ENCODE data around the gene IQSEC3. TPM values are rescaled to one million over a fixed set of nuclear protein-coding genes. Genes with fewer than 3 reads are reported as not detected.

The IQSEC3 gene
- total RNA-seq, 2 experiments from 2014 or later, result 0.86 to 1.0 TPM

- H3K4me3 Mint-ChIP-seq, result no peak overlapping the region
- H3K9me3 Mint-ChIP-seq, result no peaks in the 10 kb centered on the region
- DNase-seq, result no peak
- CTCF ChIA-PET, result no interaction called here
- no peaks in the 10 kb centered on the region for H3K36me3 Mint-ChIP-seq (ENCODE audit: low read depth)
- intact Hi-C loops (cut with micrococcal nuclease), result no loop called here
- H3K27me3 Mint-ChIP-seq (ENCODE audit: low read depth), result peaks cover 4% of the 10 kb centered on the region
- H3K4me1 Mint-ChIP-seq (ENCODE audit: low read depth), result no peaks in the 10 kb centered on the region
- H3K27ac Mint-ChIP-seq, result no peak overlapping the region
These were observed 110.9 kb downstream of the IQSEC3 start for GRCh38 chr12:177336-177979.

GRCh38 chr12:177980-178828 is 111.6 kb downstream of the IQSEC3 start:
- H3K36me3 Mint-ChIP-seq (ENCODE audit: low read depth), result no peaks in the 10 kb centered on the region
- no peak overlapping the region for H3K4me3 Mint-ChIP-seq
- H3K9me3 Mint-ChIP-seq, result no peaks in the 10 kb centered on the region
- CTCF ChIA-PET, result no interaction called here
- H3K4me1 Mint-ChIP-seq (ENCODE audit: low read depth), result no peaks in the 10 kb centered on the region
- no peak for DNase-seq
- H3K27ac Mint-ChIP-seq, result no peak overlapping the region
- intact Hi-C loops (cut with micrococcal nuclease), result no loop called here
- H3K27me3 Mint-ChIP-seq (ENCODE audit: low read depth), result no peaks in the 10 kb centered on the region

GRCh38 chr12:178829-179109 is 112.2 kb downstream of the IQSEC3 start:
- CTCF ChIA-PET, result no interaction called here
- Mint-ChIP-seq H3K36me3 (ENCODE audit: low read depth) (no peaks in the 10 kb centered on the region), H3K4me3 (no peak overlapping the region), H3K27me3 (ENCODE audit: low read depth) (peaks cover 3% of the 10 kb centered on the region), H3K27ac (no peak overlapping the region), H3K4me1 (ENCODE audit: low read depth) (no peaks in the 10 kb centered on the region), H3K9me3 (no peaks in the 10 kb centered on the region)
- intact Hi-C loops (cut with micrococcal nuclease), result no loop called here
- no peak for DNase-seq

GRCh38 chr12:179131-179884 is 112.7 kb downstream of the IQSEC3 start:
- Mint-ChIP-seq H3K27me3 (ENCODE audit: low read depth) (peaks cover 4% of the 10 kb centered on the region), H3K36me3 (ENCODE audit: low read depth) (no peaks in the 10 kb centered on the region)
- intact Hi-C loops (cut with micrococcal nuclease), result no loop called here

GRCh38 chr12:179885-180284 is 113.3 kb downstream of the IQSEC3 start:
- H3K9me3 Mint-ChIP-seq, result no peaks in the 10 kb centered on the region
- H3K27ac Mint-ChIP-seq, result no peak overlapping the region
- no peaks in the 10 kb centered on the region for H3K36me3 Mint-ChIP-seq (ENCODE audit: low read depth)
- CTCF ChIA-PET, result no interaction called here
- intact Hi-C loops (cut with micrococcal nuclease), result no loop called here
- H3K4me3 Mint-ChIP-seq, result no peak overlapping the region
- no peaks in the 10 kb centered on the region for H3K4me1 Mint-ChIP-seq (ENCODE audit: low read depth)
- DNase-seq, result no peak
- H3K27me3 Mint-ChIP-seq (ENCODE audit: low read depth), result peaks cover 4% of the 10 kb centered on the region

More at GRCh38 chr12:179131-179884, 112.7 kb downstream of the IQSEC3 start:
- H3K27ac Mint-ChIP-seq, result no peak overlapping the region
- CTCF ChIA-PET, result no interaction called here
- no peak for DNase-seq
- H3K4me3 Mint-ChIP-seq, result no peak overlapping the region
- no peaks in the 10 kb centered on the region for H3K4me1 Mint-ChIP-seq (ENCODE audit: low read depth)
- H3K9me3 Mint-ChIP-seq, result no peaks in the 10 kb centered on the region

GRCh38 chr12:180445-180844 is 113.9 kb downstream of the IQSEC3 start:
- no peak overlapping the region for H3K27ac Mint-ChIP-seq
- H3K27me3 Mint-ChIP-seq (ENCODE audit: low read depth), result peaks cover 4% of the 10 kb centered on the region
- no peak for DNase-seq
- intact Hi-C loops (cut with micrococcal nuclease), result no loop called here
- H3K4me3 Mint-ChIP-seq, result no peak overlapping the region
- H3K36me3 Mint-ChIP-seq (ENCODE audit: low read depth), result no peaks in the 10 kb centered on the region
- H3K9me3 Mint-ChIP-seq, result no peaks in the 10 kb centered on the region
- no peaks in the 10 kb centered on the region for H3K4me1 Mint-ChIP-seq (ENCODE audit: low read depth)
- CTCF ChIA-PET, result no interaction called here

- intact Hi-C loops (cut with micrococcal nuclease), result no loop called here
- no peak for DNase-seq
- Mint-ChIP-seq H3K27me3 (ENCODE audit: low read depth) (peaks cover 4% of the 10 kb centered on the region), H3K27ac (no peak overlapping the region), H3K4me3 (no peak overlapping the region), H3K4me1 (ENCODE audit: low read depth) (no peaks in the 10 kb centered on the region), H3K9me3 (no peaks in the 10 kb centered on the region), H3K36me3 (ENCODE audit: low read depth) (no peaks in the 10 kb centered on the region)
- CTCF ChIA-PET, result no interaction called here
These were observed 115.4 kb downstream of the IQSEC3 start for GRCh38 chr12:181921-182320.

- Mint-ChIP-seq H3K36me3 (ENCODE audit: low read depth) (no peaks in the 10 kb centered on the region), H3K27ac (no peak overlapping the region), H3K9me3 (no peaks in the 10 kb centered on the region), H3K27me3 (ENCODE audit: low read depth) (peaks cover 4% of the 10 kb centered on the region), H3K4me1 (ENCODE audit: low read depth) (no peaks in the 10 kb centered on the region), H3K4me3 (no peak overlapping the region)
- CTCF ChIA-PET, result no interaction called here
- no peak for DNase-seq
- intact Hi-C loops (cut with micrococcal nuclease), result no loop called here
These were observed 115.9 kb downstream of the IQSEC3 start for GRCh38 chr12:182381-182892.

- intact Hi-C loops (cut with micrococcal nuclease), result no loop called here
- H3K4me1 Mint-ChIP-seq (ENCODE audit: low read depth), result peaks cover 3% of the 10 kb centered on the region
- CTCF ChIA-PET, result no interaction called here
- no peaks in the 10 kb centered on the region for H3K36me3 Mint-ChIP-seq (ENCODE audit: low read depth)
- no peak for DNase-seq
- H3K9me3 Mint-ChIP-seq, result no peaks in the 10 kb centered on the region
- H3K27ac Mint-ChIP-seq, result no peak overlapping the region
- H3K4me3 Mint-ChIP-seq, result no peak overlapping the region
- peaks cover 16% of the 10 kb centered on the region for H3K27me3 Mint-ChIP-seq (ENCODE audit: low read depth)
These were observed 118.4 kb downstream of the IQSEC3 start for GRCh38 chr12:184811-185575.

- H3K4me3 Mint-ChIP-seq, result no peak overlapping the region
- intact Hi-C loops (cut with micrococcal nuclease), result no loop called here
- H3K9me3 Mint-ChIP-seq, result no peaks in the 10 kb centered on the region
- no peaks in the 10 kb centered on the region for H3K36me3 Mint-ChIP-seq (ENCODE audit: low read depth)
- CTCF ChIA-PET, result no interaction called here
- peaks cover 3% of the 10 kb centered on the region for H3K4me1 Mint-ChIP-seq (ENCODE audit: low read depth)
- DNase-seq, result no peak
- no peak overlapping the region for H3K27ac Mint-ChIP-seq
- H3K27me3 Mint-ChIP-seq (ENCODE audit: low read depth), result peaks cover 19% of the 10 kb centered on the region
These were observed 119.0 kb downstream of the IQSEC3 start for GRCh38 chr12:185576-185955.

- Mint-ChIP-seq H3K27me3 (ENCODE audit: low read depth) (peaks cover 19% of the 10 kb centered on the region), H3K36me3 (ENCODE audit: low read depth) (no peaks in the 10 kb centered on the region), H3K4me1 (ENCODE audit: low read depth) (peaks cover 3% of the 10 kb centered on the region), H3K9me3 (no peaks in the 10 kb centered on the region), H3K27ac (no peak overlapping the region), H3K4me3 (no peak overlapping the region)
- intact Hi-C loops (cut with micrococcal nuclease), result no loop called here
- CTCF ChIA-PET, result no interaction called here
- no peak for DNase-seq
These were observed 119.5 kb downstream of the IQSEC3 start for GRCh38 chr12:186006-186625.
